Gastroesophageal sphincter (tissue), 4 donors: Measurements from ENCODE around the gene SPATC1L. TPM values are rescaled to one million over a fixed set of nuclear protein-coding genes. Genes with fewer than 3 reads are reported as not detected.

ENCODE experiments used
- ATAC-seq: fragments of 150-250 bp; one replicate; pipeline ENCODE4 v1.9.1; 2016; ENCODE audit warnings: mild to moderate bottlenecking, moderate library complexity
- H3K27ac ChIP-seq, 4 donors: fragments of 200-600 bp; sonication (generic) in 3 of 4; 1 replicate in 3 of 4; 2 replicates in 1 of 4; pipeline ENCODE4 v1.5.1; 2016 to 2019
- H3K27me3 ChIP-seq: fragments of 200-600 bp; sonication (generic); one replicate; pipeline ENCODE4 v1.5.1; 2019
- H3K36me3 ChIP-seq, 2 donors: fragments of 200-600 bp; sonication (generic); one replicate each; pipeline ENCODE4 v1.5.1; 2019; ENCODE audit warnings: control low read depth in 1 of 2
- H3K4me1 ChIP-seq, 3 donors: fragments of 200-600 bp; sonication (generic); 1 replicate in 2 of 3; 2 replicates in 1 of 3; pipeline ENCODE4 v1.5.1; 2016 to 2019; ENCODE audit warnings: control low read depth in 2 of 3
- H3K4me3 ChIP-seq, 2 donors: fragments of 200-600 bp; sonication (generic); one replicate each; pipeline ENCODE4 v1.5.1; 2019; ENCODE audit warnings: mild to moderate bottlenecking in 1 of 2, moderate library complexity in 1 of 2
- H3K9me3 ChIP-seq, 3 donors: fragments of 200-600 bp; sonication (generic); one replicate each; pipeline ENCODE4 v1.5.1; 2017 to 2019; ENCODE audit warnings: control low read depth in 2 of 3
- EP300 ChIP-seq: sonication (generic); formaldehyde crosslinking; IDR thresholded peaks from one replicate; pipeline ENCODE4 v1.6.1; 2017; ENCODE audit warnings: antibody characterized with exemption, mild to moderate bottlenecking
- POLR2A ChIP-seq, 2 donors: fragments of 450-650 bp; IDR thresholded peaks; one replicate each; pipeline ENCODE4 v1.6.1; 2017; ENCODE audit warnings: antibody characterized with exemption in 2 of 2, mild to moderate bottlenecking in 2 of 2, moderate library complexity in 1 of 2
- POLR2AphosphoS5 ChIP-seq: sonication (generic); formaldehyde crosslinking; IDR thresholded peaks from one replicate; pipeline ENCODE4 v1.6.1; 2017; ENCODE audit warnings: antibody characterized with exemption
- WGBS, 2 donors: methylation state at CpG; one replicate each; pipeline ENCODE4 v1.1.5; 2018; ENCODE audit warnings: low coverage in 1 of 2; 5-methylcytosine and 5-hydroxymethylcytosine counted together
- total RNA-seq, 4 donors: library from RNA; depleted of rRNA; stranded (reverse); fragments of >200 nt; gene quantifications; one replicate each; pipeline ENCODE4 v1.1.0, GENCODE V29; 2016
- TF ChIP-seq, protein P1 (sequence below), 4 experiments: fragments of 200-600 bp in 2 of 4; fragments of 450-650 bp in 2 of 4; sonication (generic) in 1 of 4; IDR thresholded peaks; one replicate each; pipeline ENCODE4 v1.5.1; 2017 to 2019; ENCODE audit warnings: antibody characterized with exemption in 4 of 4, mild to moderate bottlenecking in 2 of 4, moderate library complexity in 2 of 4

The SPATC1L gene
- total RNA-seq, 4 donors from 2014 or later: 0.54 to 20.4 (median 7.9) TPM

DNA sequence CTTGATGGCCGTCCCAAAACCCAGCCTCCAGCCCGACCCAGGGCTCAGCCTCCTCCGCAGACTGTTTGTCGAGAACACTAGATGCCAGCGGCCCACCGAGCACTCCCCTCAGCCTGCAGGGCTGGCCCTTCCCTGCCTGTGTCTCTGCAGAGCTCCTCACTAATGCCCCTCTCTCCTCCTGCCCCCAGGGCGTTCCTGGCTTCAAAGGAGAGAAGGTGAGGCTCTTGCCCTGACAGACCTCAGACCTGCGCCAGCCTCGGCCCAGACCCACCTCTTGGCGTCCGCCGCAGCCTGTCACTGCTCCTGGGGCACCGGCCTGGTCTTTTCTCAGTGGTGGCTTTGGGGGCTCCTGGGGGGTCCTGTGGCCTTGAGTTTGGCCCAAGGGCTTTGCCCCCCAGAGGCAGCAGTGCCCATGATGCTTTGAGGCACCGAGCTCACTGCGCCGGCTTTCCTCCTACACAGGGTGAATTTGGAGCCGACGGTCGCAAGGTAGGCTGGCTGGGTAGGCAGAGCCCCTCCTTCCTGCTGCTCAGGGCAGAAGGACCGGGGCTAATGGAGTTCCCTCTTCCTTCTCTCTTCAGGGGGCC, 68.0 kb downstream of the SPATC1L start:
- H3K36me3 ChIP-seq: peaks cover 0 to 96% of the 10 kb centered on the region in 2 donors
- H3K27me3 ChIP-seq: no peaks in the 10 kb centered on the region
- TF ChIP-seq, protein P1, sequence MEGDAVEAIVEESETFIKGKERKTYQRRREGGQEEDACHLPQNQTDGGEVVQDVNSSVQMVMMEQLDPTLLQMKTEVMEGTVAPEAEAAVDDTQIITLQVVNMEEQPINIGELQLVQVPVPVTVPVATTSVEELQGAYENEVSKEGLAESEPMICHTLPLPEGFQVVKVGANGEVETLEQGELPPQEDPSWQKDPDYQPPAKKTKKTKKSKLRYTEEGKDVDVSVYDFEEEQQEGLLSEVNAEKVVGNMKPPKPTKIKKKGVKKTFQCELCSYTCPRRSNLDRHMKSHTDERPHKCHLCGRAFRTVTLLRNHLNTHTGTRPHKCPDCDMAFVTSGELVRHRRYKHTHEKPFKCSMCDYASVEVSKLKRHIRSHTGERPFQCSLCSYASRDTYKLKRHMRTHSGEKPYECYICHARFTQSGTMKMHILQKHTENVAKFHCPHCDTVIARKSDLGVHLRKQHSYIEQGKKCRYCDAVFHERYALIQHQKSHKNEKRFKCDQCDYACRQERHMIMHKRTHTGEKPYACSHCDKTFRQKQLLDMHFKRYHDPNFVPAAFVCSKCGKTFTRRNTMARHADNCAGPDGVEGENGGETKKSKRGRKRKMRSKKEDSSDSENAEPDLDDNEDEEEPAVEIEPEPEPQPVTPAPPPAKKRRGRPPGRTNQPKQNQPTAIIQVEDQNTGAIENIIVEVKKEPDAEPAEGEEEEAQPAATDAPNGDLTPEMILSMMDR (IDR thresholded peaks at IDR 0.05): no peak
- no peak for TF ChIP-seq EP300
- no peak for TF ChIP-seq POLR2AphosphoS5
- 100% methylated on average over 4 of the region's 20 CpGs; no CpG with 5 or more reads in 1 of the 2 donors for WGBS, 2 donors
- no peak for ATAC-seq
- peaks cover 0 to 17% (median 0%) of the 10 kb centered on the region in 3 donors for H3K4me1 ChIP-seq
- H3K4me3 ChIP-seq: no peak overlapping the region
- H3K9me3 ChIP-seq: peaks cover 0 to 7% (median 0%) of the 10 kb centered on the region in 3 donors
- peak overlapping the region in 3 of 4 donors; percentile 54 to 63 (median 58) for H3K27ac ChIP-seq

DNA sequence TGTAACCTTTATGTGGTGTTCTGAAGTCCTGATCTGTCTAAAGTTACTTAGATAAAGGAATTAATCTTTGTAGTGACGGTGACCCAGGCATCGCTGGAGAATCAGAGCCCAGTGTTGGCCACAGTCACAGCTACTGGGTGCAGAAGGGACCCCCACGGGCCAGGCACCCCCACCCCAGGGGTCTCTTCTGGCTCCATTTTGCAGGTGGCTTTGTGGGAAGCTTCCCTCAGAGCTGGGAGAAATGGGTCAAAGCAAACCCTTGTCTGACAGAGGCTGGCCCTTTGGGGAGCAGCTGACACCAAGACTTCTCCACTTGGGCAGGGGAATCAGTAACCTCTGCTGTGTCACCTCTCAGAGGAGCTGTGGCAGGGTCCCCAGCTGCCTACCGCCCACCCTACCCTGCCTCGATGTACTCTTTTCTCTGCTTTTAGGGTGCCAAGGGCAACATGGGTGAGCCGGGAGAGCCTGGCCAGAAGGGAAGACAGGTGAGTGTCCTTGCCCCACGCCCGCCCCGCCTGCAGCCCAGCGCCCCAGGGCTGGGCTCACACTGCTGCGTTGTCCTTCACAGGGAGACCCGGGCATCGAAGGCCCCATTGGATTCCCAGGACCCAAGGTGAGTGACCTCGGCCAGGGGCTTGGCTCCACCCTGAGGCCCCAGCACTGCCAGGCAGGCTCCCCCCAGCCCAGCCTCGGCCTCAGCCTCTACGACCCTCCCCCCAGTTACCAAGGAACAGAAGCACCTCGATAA, 68.6 kb downstream of the SPATC1L start:
- Histone ChIP-seq H3K36me3 (peaks cover 0 to 90% of the 10 kb centered on the region in 2 donors), H3K4me3 (no peak overlapping the region), H3K27ac (peak overlapping the region in 3 of 4 donors; percentile 54 to 63 (median 58)), H3K4me1 (peaks cover 0 to 23% (median 5%) of the 10 kb centered on the region in 3 donors), H3K27me3 (no peaks in the 10 kb centered on the region), H3K9me3 (peaks cover 0 to 7% (median 0%) of the 10 kb centered on the region in 3 donors)
- 80 to 94% methylated on average over 1 to 3 of the region's 17 CpGs for WGBS, 2 donors
- TF ChIP-seq, protein P1 (IDR thresholded peaks at IDR 0.05): no peak
- TF ChIP-seq POLR2A (IDR thresholded peaks at IDR 0.05): no peak
- TF ChIP-seq EP300: no peak
- no peak for TF ChIP-seq POLR2AphosphoS5
- no peak for ATAC-seq

DNA sequence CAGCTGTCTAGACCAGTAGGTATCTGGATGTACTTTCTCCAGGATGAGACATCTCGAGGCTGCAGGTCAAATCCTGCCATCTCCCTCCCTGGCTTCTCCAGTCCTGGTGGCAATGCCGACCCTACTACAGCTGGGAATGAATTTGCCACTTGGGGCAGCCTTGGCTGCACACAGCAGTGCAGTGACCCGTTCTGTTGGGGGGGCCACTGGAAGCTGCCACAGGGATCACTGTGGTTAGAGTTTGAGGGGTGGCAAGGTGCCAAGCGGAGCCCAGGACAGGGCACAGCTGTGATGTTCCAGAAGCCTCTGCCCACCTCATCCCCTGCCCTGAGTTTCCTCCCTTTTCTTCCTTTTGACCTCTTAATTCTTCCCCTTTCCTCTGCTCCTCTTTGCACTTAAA, 69.3 kb downstream of the SPATC1L start:
- no peak for ATAC-seq
- peak overlapping the region in 1 of 4 donors; percentile 63 for H3K27ac ChIP-seq
- 80 to 93% methylated on average over 1 to 2 of the region's 4 CpGs for WGBS, 2 donors
- TF ChIP-seq EP300 (no peak), POLR2A (IDR thresholded peaks at IDR 0.05) (no peak), POLR2AphosphoS5 (no peak)
- TF ChIP-seq, protein P1 (IDR thresholded peaks at IDR 0.05): no peak
- H3K4me3 ChIP-seq: no peak overlapping the region
- H3K4me1 ChIP-seq: peaks cover 0 to 30% (median 11%) of the 10 kb centered on the region in 3 donors
- H3K9me3 ChIP-seq: peaks cover 0 to 7% (median 0%) of the 10 kb centered on the region in 3 donors
- peaks cover 0 to 83% of the 10 kb centered on the region in 2 donors for H3K36me3 ChIP-seq
- H3K27me3 ChIP-seq: no peaks in the 10 kb centered on the region

DNA sequence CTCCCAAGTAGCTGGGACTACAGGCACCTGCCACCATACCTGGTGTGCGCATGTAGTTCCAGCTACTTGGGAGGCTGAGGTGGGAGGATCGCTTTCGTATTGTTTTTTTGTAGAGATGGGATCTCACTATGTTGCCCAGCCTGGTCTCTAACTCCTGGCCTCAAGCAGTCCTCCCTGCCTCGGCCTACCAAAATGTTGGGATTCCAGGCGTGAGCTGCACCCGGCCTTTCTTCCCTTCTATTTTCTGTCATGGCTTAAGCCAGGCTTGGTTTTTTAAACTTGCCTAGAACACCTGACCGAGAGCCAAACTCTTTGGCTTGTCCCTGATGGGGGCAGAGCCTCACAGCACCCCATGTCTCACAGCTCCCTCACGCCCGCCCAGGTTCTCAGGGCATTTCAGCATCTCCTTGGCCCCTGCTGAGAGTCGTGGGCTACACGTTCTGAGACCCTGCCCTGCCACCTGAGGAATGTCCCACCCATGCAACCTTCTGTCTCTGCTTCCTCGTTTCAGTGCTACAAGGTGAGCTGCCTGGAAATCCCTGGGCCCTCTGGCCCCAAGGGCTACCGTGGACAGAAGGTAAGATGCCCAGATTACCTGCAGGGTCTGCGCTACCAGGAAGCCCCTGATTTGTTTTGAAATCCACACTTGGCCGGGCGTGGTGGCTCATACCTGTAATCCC, 70.6 kb downstream of the SPATC1L start:
- no peak for TF ChIP-seq POLR2AphosphoS5
- no peak for TF ChIP-seq EP300
- TF ChIP-seq, protein P1 (IDR thresholded peaks at IDR 0.05): no peak
- Histone ChIP-seq H3K4me1 (peaks cover 0 to 43% (median 24%) of the 10 kb centered on the region in 3 donors), H3K27me3 (no peaks in the 10 kb centered on the region), H3K9me3 (peaks cover 0 to 7% (median 0%) of the 10 kb centered on the region in 3 donors), H3K36me3 (peaks cover 0 to 70% of the 10 kb centered on the region in 2 donors), H3K27ac (peak overlapping the region in 1 of 4 donors; percentile 15), H3K4me3 (no peak overlapping the region)
- no peak for ATAC-seq
- WGBS, 2 donors: 89 to 92% methylated on average over 5 to 11 of the region's 16 CpGs
